ENCODE measurements around the gene MPC1L. TPM values are rescaled to one million over a fixed set of nuclear protein-coding genes. Genes with fewer than 3 reads are reported as not detected.
A peak's percentile ranks its signal among the peaks of the same experiment; 100 is the strongest.

MPC1L gene
- total RNA-seq, 4 donors from 2014 or later: not detected

GRCh38 chrX:40637687-40638086 lies 14.5 kb downstream of the MPC1L start:
- DNase-seq: no peak
- TF ChIP-seq POLR2A (IDR thresholded peaks at IDR 0.05): no peak
- TF ChIP-seq, protein P1, sequence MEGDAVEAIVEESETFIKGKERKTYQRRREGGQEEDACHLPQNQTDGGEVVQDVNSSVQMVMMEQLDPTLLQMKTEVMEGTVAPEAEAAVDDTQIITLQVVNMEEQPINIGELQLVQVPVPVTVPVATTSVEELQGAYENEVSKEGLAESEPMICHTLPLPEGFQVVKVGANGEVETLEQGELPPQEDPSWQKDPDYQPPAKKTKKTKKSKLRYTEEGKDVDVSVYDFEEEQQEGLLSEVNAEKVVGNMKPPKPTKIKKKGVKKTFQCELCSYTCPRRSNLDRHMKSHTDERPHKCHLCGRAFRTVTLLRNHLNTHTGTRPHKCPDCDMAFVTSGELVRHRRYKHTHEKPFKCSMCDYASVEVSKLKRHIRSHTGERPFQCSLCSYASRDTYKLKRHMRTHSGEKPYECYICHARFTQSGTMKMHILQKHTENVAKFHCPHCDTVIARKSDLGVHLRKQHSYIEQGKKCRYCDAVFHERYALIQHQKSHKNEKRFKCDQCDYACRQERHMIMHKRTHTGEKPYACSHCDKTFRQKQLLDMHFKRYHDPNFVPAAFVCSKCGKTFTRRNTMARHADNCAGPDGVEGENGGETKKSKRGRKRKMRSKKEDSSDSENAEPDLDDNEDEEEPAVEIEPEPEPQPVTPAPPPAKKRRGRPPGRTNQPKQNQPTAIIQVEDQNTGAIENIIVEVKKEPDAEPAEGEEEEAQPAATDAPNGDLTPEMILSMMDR (IDR thresholded peaks at IDR 0.05): no peak
- Histone ChIP-seq H3K4me1 (no peaks in the 10 kb centered on the region), H3K27ac (no peak overlapping the region), H3K27me3 (no peaks in the 10 kb centered on the region), H3K4me3 (no peak overlapping the region), H3K36me3 (no peaks in the 10 kb centered on the region), H3K9me3 (no peaks in the 10 kb centered on the region)
- intact Hi-C loops (cut with DNase I; ENCODE audit: low total_unique reads): no loop called here

GRCh38 chrX:40644176-40644575 lies 20.9 kb downstream of the MPC1L start:
- H3K27me3 ChIP-seq: no peaks in the 10 kb centered on the region
- no peak for DNase-seq
- H3K4me3 ChIP-seq: peak overlapping the region in 1 of 2 donors; percentile 33
- TF ChIP-seq, protein P1 (IDR thresholded peaks at IDR 0.05): no peak
- no peak for TF ChIP-seq POLR2A (IDR thresholded peaks at IDR 0.05)
- no peaks in the 10 kb centered on the region for H3K9me3 ChIP-seq
- no peaks in the 10 kb centered on the region for H3K36me3 ChIP-seq
- peak overlapping the region; percentile 70 to 74 for H3K27ac ChIP-seq
- intact Hi-C loops (cut with DNase I; ENCODE audit: low total_unique reads): no loop called here
- peaks cover 0 to 3% of the 10 kb centered on the region in 2 donors for H3K4me1 ChIP-seq

DNA sequence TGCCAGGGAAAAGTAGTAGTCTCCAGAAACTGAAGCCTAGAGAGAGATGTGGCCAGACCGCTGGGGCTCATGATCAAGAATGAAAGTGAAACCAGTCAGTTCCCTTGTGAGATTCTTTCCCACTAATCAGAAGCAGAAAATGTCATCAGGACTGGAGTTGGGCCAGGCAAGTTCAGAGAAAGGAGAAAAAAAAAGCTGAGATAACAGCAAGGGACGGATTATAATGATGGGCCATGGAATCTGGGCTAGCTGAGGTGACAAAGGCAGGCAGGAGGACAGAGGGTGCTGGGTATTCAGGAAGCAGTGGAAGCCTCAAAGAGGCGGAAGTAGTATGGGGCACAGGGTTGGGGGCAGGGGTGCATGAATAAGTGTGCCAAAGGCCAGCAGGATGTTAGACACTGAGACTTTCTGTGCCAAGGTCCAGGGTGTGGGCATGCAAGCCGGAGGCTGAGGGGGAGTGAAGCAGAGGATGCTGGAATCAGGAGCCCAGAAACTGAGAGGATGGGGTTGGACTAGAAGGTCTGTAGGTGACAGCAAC lies 21.7 kb downstream of the MPC1L start:
- DNase-seq: peak; percentile 50 to 68
- no peaks in the 10 kb centered on the region for H3K27me3 ChIP-seq
- H3K4me3 ChIP-seq: peak overlapping the region; percentile 23 to 33
- TF ChIP-seq POLR2A (IDR thresholded peaks at IDR 0.05): no peak
- H3K36me3 ChIP-seq: no peaks in the 10 kb centered on the region
- intact Hi-C loops (cut with DNase I; ENCODE audit: low total_unique reads): no loop called here
- no peaks in the 10 kb centered on the region for H3K9me3 ChIP-seq
- H3K27ac ChIP-seq: peak overlapping the region; percentile 70 to 74
- H3K4me1 ChIP-seq: peaks cover 0 to 3% of the 10 kb centered on the region in 2 donors

- Histone ChIP-seq H3K9me3 (no peaks in the 10 kb centered on the region), H3K4me1 (peaks cover 0 to 3% of the 10 kb centered on the region in 2 donors), H3K27ac (peak overlapping the region; percentile 82 to 83), H3K36me3 (no peaks in the 10 kb centered on the region), H3K4me3 (peak overlapping the region; percentile 53 to 94), H3K27me3 (no peaks in the 10 kb centered on the region)
- intact Hi-C loops (cut with DNase I; ENCODE audit: low total_unique reads): no loop called here
- DNase-seq: peak; percentile 28 to 47
- TF ChIP-seq, protein P1 (IDR thresholded peaks at IDR 0.05): no peak
- TF ChIP-seq POLR2A (IDR thresholded peaks at IDR 0.05): no peak
These were observed 23.5 kb downstream of the MPC1L start for GRCh38 chrX:40646489-40647306.

DNA sequence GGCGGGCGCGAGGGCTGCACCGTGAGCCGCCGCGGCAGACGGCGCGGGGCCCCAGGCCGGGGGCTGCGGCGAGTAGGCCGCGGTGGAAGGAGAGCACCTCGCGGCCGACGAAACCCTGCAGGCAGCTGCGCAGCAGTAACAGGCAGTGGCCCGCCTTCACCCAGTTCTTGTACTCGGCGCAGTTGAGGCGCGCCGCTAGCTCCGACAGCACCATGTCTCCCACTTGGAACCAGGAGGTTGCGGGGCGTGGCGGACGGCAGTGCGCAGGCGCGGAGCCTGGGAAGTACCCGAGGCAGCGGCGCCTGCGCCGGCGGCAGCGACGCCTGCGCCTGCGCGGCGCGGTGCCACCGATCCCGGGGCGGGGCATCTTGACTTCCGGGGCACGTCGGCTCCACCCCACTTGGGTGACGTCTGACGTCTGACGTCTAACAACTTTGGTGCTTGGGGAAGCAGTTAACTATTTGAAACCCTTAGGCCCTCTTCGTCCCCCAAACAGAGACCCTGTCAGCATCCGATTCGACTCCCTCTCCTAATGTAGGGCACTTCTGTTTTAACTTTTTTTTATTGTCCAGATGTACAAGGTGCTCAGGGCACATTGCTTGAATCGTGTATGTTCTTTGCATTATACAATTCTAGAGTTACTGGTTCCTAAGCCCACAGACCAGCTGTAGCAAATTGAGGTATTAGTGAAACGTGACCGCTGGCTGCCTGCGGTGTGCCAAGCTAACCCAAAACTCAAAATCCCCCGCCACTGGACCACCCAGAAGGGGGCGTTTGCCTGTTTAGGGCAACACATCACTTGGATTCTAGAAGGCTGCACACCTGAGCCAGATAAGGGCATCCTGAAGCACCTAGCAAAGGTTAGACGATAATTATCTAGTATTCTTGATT lies 24.3 kb downstream of the MPC1L start, which contains the start of gene CXorf38:
Gene CXorf38 (minus strand): TSS at position 255 of the 891 bp plus-strand sequence. CDS start 41 bp downstream, at position 214.
- no peaks in the 10 kb centered on the region for H3K36me3 ChIP-seq
- intact Hi-C loops (cut with DNase I; ENCODE audit: low total_unique reads): no loop called here

More for the DNA sequence above, 24.3 kb downstream of the MPC1L start, which contains the start of gene CXorf38:
- peaks cover 0 to 3% of the 10 kb centered on the region in 2 donors for H3K4me1 ChIP-seq
- TF ChIP-seq POLR2A (IDR thresholded peaks at IDR 0.05): peak; percentile 31 to 76
- TF ChIP-seq, protein P1 (IDR thresholded peaks at IDR 0.05): no peak
- peak within 1 kb of the TSS; percentile 53 to 94 for H3K4me3 ChIP-seq
- H3K27me3 ChIP-seq: no peaks in the 10 kb centered on the region
- H3K9me3 ChIP-seq: no peaks in the 10 kb centered on the region
- H3K27ac ChIP-seq: peak within 1 kb of the TSS; percentile 82 to 83
- peak; percentile 93 to 98 for DNase-seq
